ENCODE measurements around the gene TGFB2.

The TGFB2 gene

GRCh38 chr1:218456444-218456843, 111.3 kb downstream of the TGFB2 start:
- H3K9me3 ChIP-seq (ENCODE audit: control insufficient read depth in 1 of 2, low read length in 2 of 2): no peaks in the 10 kb centered on the region
- H3K4me3 ChIP-seq (ENCODE audit: low read depth in 1 of 2, low read length in 2 of 2): no peak overlapping the region
- H3K4me1 ChIP-seq (ENCODE audit: control insufficient read depth in 1 of 2, insufficient read depth in 2 of 2, low read length in 2 of 2): peaks cover 9 to 16% of the 10 kb centered on the region in 2 donors
- H3K36me3 ChIP-seq (ENCODE audit: control insufficient read depth in 1 of 2, insufficient read depth in 2 of 2, low read length in 2 of 2): no peaks in the 10 kb centered on the region
- H3K27ac ChIP-seq (ENCODE audit: low read length): no peak overlapping the region
- no peaks in the 10 kb centered on the region for H3K27me3 ChIP-seq (ENCODE audit: low read depth, low read length)

GRCh38 chr1:218459450-218459849, 114.3 kb downstream of the TGFB2 start:
- H3K27ac ChIP-seq (ENCODE audit: low read length): peak overlapping the region; percentile 73
- no peaks in the 10 kb centered on the region for H3K36me3 ChIP-seq (ENCODE audit: control insufficient read depth in 1 of 2, insufficient read depth in 2 of 2, low read length in 2 of 2)
- H3K9me3 ChIP-seq (ENCODE audit: control insufficient read depth in 1 of 2, low read length in 2 of 2): no peaks in the 10 kb centered on the region
- peaks cover 18 to 26% of the 10 kb centered on the region in 2 donors for H3K4me1 ChIP-seq (ENCODE audit: control insufficient read depth in 1 of 2, insufficient read depth in 2 of 2, low read length in 2 of 2)
- peak overlapping the region in 1 of 2 donors; percentile 16 for H3K4me3 ChIP-seq (ENCODE audit: low read depth in 1 of 2, low read length in 2 of 2)
- no peaks in the 10 kb centered on the region for H3K27me3 ChIP-seq (ENCODE audit: low read depth, low read length)

GRCh38 chr1:218459878-218460711, 115.0 kb downstream of the TGFB2 start:
- peak overlapping the region; percentile 16 to 17 for H3K4me3 ChIP-seq (ENCODE audit: low read depth in 1 of 2, low read length in 2 of 2)
- H3K27ac ChIP-seq (ENCODE audit: low read length): peak overlapping the region; percentile 73
- peaks cover 18 to 26% of the 10 kb centered on the region in 2 donors for H3K4me1 ChIP-seq (ENCODE audit: control insufficient read depth in 1 of 2, insufficient read depth in 2 of 2, low read length in 2 of 2)
- H3K27me3 ChIP-seq (ENCODE audit: low read depth, low read length): no peaks in the 10 kb centered on the region
- H3K9me3 ChIP-seq (ENCODE audit: control insufficient read depth in 1 of 2, low read length in 2 of 2): no peaks in the 10 kb centered on the region
- H3K36me3 ChIP-seq (ENCODE audit: control insufficient read depth in 1 of 2, insufficient read depth in 2 of 2, low read length in 2 of 2): no peaks in the 10 kb centered on the region

DNA sequence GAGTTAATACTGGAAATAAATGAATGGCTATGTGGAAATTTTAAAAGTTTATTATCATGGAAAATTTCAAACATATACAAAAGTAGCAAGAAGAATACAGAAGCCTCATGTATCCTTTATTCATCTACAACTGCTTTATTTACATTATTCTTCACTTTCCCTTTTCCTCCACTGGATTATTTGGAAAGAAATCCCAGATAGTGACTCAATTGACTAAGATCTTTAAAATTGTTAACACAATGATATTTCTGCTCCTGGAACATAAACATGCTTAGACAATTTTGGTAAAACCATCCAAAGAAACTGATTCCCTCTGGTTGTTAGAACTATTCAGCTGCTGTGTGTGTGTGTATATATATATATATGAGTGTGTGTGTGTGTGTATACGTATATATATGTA, 116.2 kb downstream of the TGFB2 start:
- Histone ChIP-seq H3K36me3 (ENCODE audit: control insufficient read depth in 1 of 2, insufficient read depth in 2 of 2, low read length in 2 of 2) (no peaks in the 10 kb centered on the region), H3K4me3 (ENCODE audit: low read depth in 1 of 2, low read length in 2 of 2) (no peak overlapping the region), H3K9me3 (ENCODE audit: control insufficient read depth in 1 of 2, low read length in 2 of 2) (no peaks in the 10 kb centered on the region), H3K27me3 (ENCODE audit: low read depth, low read length) (no peaks in the 10 kb centered on the region), H3K4me1 (ENCODE audit: control insufficient read depth in 1 of 2, insufficient read depth in 2 of 2, low read length in 2 of 2) (peaks cover 18 to 26% of the 10 kb centered on the region in 2 donors), H3K27ac (ENCODE audit: low read length) (no peak overlapping the region)

DNA sequence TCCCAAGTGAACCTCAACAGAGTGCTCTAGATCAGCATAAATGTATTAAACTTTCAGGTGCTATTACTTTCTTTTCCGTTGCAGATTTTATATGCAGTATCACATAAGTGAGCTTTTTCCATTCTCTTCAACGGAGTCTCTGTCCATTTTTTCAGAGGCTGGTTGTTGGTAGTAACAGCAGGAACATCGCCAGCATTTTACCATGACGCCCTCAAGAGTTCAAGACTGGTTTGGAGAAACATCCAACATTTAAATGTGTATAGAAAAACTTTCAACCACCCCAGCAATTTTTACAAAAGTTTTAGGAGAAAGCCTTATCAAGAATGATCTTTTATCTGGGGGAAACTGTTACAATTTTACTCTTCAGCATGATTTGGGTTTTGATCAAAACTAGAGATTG, 117.0 kb downstream of the TGFB2 start:
- Histone ChIP-seq H3K27ac (ENCODE audit: low read length) (peak overlapping the region; percentile 70), H3K4me1 (ENCODE audit: control insufficient read depth in 1 of 2, insufficient read depth in 2 of 2, low read length in 2 of 2) (peaks cover 18 to 26% of the 10 kb centered on the region in 2 donors), H3K9me3 (ENCODE audit: control insufficient read depth in 1 of 2, low read length in 2 of 2) (no peaks in the 10 kb centered on the region), H3K27me3 (ENCODE audit: low read depth, low read length) (no peaks in the 10 kb centered on the region), H3K4me3 (ENCODE audit: low read depth in 1 of 2, low read length in 2 of 2) (no peak overlapping the region), H3K36me3 (ENCODE audit: control insufficient read depth in 1 of 2, insufficient read depth in 2 of 2, low read length in 2 of 2) (no peaks in the 10 kb centered on the region)

GRCh38 chr1:218462587-218462986, 117.5 kb downstream of the TGFB2 start:
- Histone ChIP-seq H3K4me1 (ENCODE audit: control insufficient read depth in 1 of 2, insufficient read depth in 2 of 2, low read length in 2 of 2) (peaks cover 18 to 26% of the 10 kb centered on the region in 2 donors), H3K27ac (ENCODE audit: low read length) (peak overlapping the region; percentile 70), H3K36me3 (ENCODE audit: control insufficient read depth in 1 of 2, insufficient read depth in 2 of 2, low read length in 2 of 2) (no peaks in the 10 kb centered on the region), H3K27me3 (ENCODE audit: low read depth, low read length) (no peaks in the 10 kb centered on the region), H3K4me3 (ENCODE audit: low read depth in 1 of 2, low read length in 2 of 2) (no peak overlapping the region), H3K9me3 (ENCODE audit: control insufficient read depth in 1 of 2, low read length in 2 of 2) (no peaks in the 10 kb centered on the region)

GRCh38 chr1:218463194-218464156, 118.3 kb downstream of the TGFB2 start:
- no peak overlapping the region for H3K4me3 ChIP-seq (ENCODE audit: low read depth in 1 of 2, low read length in 2 of 2)
- H3K27me3 ChIP-seq (ENCODE audit: low read depth, low read length): no peaks in the 10 kb centered on the region
- no peaks in the 10 kb centered on the region for H3K9me3 ChIP-seq (ENCODE audit: control insufficient read depth in 1 of 2, low read length in 2 of 2)
- H3K4me1 ChIP-seq (ENCODE audit: control insufficient read depth in 1 of 2, insufficient read depth in 2 of 2, low read length in 2 of 2): peaks cover 18 to 26% of the 10 kb centered on the region in 2 donors
- peak overlapping the region; percentile 70 for H3K27ac ChIP-seq (ENCODE audit: low read length)
- no peaks in the 10 kb centered on the region for H3K36me3 ChIP-seq (ENCODE audit: control insufficient read depth in 1 of 2, insufficient read depth in 2 of 2, low read length in 2 of 2)

GRCh38 chr1:218464871-218465270, 119.7 kb downstream of the TGFB2 start:
- no peaks in the 10 kb centered on the region for H3K27me3 ChIP-seq (ENCODE audit: low read depth, low read length)
- no peaks in the 10 kb centered on the region for H3K36me3 ChIP-seq (ENCODE audit: control insufficient read depth in 1 of 2, insufficient read depth in 2 of 2, low read length in 2 of 2)
- no peaks in the 10 kb centered on the region for H3K9me3 ChIP-seq (ENCODE audit: control insufficient read depth in 1 of 2, low read length in 2 of 2)
- peaks cover 18 to 20% of the 10 kb centered on the region in 2 donors for H3K4me1 ChIP-seq (ENCODE audit: control insufficient read depth in 1 of 2, insufficient read depth in 2 of 2, low read length in 2 of 2)
- no peak overlapping the region for H3K4me3 ChIP-seq (ENCODE audit: low read depth in 1 of 2, low read length in 2 of 2)
- no peak overlapping the region for H3K27ac ChIP-seq (ENCODE audit: low read length)

DNA sequence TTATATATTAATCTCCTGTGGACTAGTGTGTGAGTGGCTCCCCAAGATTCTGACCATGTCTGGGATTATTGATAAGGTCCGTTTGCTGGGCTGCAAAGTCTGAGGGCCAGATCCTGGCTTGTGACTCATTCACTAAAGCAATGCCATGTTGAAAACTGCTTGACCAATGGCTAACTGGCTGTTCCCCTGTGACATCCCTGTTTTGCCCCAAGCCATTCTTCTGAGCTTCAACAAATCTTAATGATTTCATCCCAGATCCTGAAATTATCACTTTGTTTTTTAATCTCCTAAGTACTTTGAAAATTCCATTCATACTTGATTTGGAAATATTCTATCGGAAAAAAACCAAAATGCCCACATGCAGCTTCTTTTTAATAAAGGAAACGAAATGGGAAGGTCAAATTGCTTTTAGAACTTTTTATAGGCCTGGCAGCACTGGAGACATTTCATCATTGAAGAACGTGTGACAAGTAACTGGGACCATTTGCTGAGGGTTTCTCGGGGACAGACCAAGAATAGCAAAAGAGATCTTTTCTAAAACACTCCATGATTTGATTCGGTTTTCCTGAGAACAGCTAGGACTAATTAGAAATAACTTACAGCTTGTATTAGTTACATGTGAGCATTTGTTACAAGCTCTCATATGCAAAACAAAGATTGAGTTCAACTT, 121.3 kb downstream of the TGFB2 start:
- Histone ChIP-seq H3K9me3 (ENCODE audit: control insufficient read depth in 1 of 2, low read length in 2 of 2) (no peaks in the 10 kb centered on the region), H3K27me3 (ENCODE audit: low read depth, low read length) (no peaks in the 10 kb centered on the region), H3K36me3 (ENCODE audit: control insufficient read depth in 1 of 2, insufficient read depth in 2 of 2, low read length in 2 of 2) (no peaks in the 10 kb centered on the region), H3K4me1 (ENCODE audit: control insufficient read depth in 1 of 2, insufficient read depth in 2 of 2, low read length in 2 of 2) (peaks cover 8 to 10% of the 10 kb centered on the region in 2 donors), H3K27ac (ENCODE audit: low read length) (no peak overlapping the region), H3K4me3 (ENCODE audit: low read depth in 1 of 2, low read length in 2 of 2) (no peak overlapping the region)

- H3K9me3 ChIP-seq (ENCODE audit: control insufficient read depth in 1 of 2, low read length in 2 of 2): no peaks in the 10 kb centered on the region
- no peaks in the 10 kb centered on the region for H3K36me3 ChIP-seq (ENCODE audit: control insufficient read depth in 1 of 2, insufficient read depth in 2 of 2, low read length in 2 of 2)
- H3K4me1 ChIP-seq (ENCODE audit: control insufficient read depth in 1 of 2, insufficient read depth in 2 of 2, low read length in 2 of 2): peaks cover 4% of the 10 kb centered on the region in 2 donors
- no peak overlapping the region for H3K4me3 ChIP-seq (ENCODE audit: low read depth in 1 of 2, low read length in 2 of 2)
- H3K27me3 ChIP-seq (ENCODE audit: low read depth, low read length): no peaks in the 10 kb centered on the region
- H3K27ac ChIP-seq (ENCODE audit: low read length): no peak overlapping the region
Observed at GRCh38 chr1:218467101-218468072, 122.3 kb downstream of the TGFB2 start.

Data from muscle layer of duodenum (tissue), 2 donors.